A673 (cell line): Measurements from ENCODE around the gene SCNN1A.

Source experiments
- EZH2 ChIP-seq: fragments of 200-600 bp; sonication (generic); IDR thresholded peaks from 2 replicates; pipeline ENCODE4 v1.6.1; 2017; ENCODE audit warnings: borderline replicate concordance, low read depth, mild to moderate bottlenecking, mixed read lengths, antibody characterized with exemption, low read length; ENCODE audit not compliant: poor library complexity, severe bottlenecking
- TF ChIP-seq, protein P1 (sequence below): fragments of 300-800, 200-600 bp; sonication (generic); conservative IDR thresholded peaks from 2 replicates; pipeline ENCODE4 v1.5.1; 2017; ENCODE audit warnings: low read depth, mild to moderate bottlenecking, antibody characterized with exemption, low read length, moderate library complexity, mixed read lengths

DNA sequence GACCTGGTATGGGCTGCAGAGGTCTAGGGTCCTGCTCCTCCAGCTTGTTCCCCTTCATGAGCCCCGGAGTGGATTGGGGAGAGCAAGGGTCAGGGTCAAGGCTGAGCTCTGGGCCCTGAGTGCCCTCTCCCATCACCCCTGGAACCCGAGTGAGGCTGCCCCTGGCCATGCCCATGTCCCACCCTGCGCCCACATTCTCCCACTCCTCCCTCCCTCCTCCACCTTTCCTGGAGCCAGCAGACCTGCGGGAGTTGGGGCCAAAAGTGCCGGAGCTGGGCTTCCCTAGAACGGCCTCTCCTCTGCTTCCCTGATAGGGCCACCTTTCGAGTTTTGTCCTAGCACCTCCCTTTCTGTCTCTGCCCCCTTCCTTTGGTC, 590 bp downstream of the SCNN1A start:
- TF ChIP-seq, protein P1, sequence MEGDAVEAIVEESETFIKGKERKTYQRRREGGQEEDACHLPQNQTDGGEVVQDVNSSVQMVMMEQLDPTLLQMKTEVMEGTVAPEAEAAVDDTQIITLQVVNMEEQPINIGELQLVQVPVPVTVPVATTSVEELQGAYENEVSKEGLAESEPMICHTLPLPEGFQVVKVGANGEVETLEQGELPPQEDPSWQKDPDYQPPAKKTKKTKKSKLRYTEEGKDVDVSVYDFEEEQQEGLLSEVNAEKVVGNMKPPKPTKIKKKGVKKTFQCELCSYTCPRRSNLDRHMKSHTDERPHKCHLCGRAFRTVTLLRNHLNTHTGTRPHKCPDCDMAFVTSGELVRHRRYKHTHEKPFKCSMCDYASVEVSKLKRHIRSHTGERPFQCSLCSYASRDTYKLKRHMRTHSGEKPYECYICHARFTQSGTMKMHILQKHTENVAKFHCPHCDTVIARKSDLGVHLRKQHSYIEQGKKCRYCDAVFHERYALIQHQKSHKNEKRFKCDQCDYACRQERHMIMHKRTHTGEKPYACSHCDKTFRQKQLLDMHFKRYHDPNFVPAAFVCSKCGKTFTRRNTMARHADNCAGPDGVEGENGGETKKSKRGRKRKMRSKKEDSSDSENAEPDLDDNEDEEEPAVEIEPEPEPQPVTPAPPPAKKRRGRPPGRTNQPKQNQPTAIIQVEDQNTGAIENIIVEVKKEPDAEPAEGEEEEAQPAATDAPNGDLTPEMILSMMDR = no peak
- no peak for TF ChIP-seq EZH2
